ENCODE data around the gene SOX5.

Gene SOX5

GRCh38 chr12:23949348-23950209, at the start of gene SOX5:
TSS of gene SOX5 (minus strand) at chr12:23949670. CDS start at chr12:23949601, 69 bp downstream.
- no peak for DNase-seq

DNA sequence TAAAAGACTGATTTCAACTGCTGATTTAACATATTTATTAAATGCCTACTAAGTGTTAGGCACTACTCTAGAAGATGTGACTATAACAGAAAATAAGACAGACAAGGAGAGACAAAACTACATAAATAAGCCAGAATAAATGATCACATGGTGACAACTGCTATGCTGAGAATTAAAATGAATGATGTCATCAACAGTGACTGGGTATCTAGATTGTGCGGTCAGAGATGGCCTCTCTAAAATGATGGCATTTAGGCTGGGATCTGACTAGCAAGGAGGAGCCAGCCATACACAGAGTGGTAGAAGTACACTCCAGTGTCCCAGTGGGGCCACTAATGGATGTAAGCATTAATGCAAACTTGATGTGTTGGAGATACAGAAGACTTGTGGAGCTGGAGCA, 37.6 kb upstream of the SOX5 start:
- no peak for DNase-seq

- no peak for DNase-seq
Measured at GRCh38 chr12:23980826-23981225, 31.4 kb upstream of the SOX5 start.

- DNase-seq = no peak
Measured at GRCh38 chr12:23964812-23965211, 15.3 kb upstream of the SOX5 start.

DNA sequence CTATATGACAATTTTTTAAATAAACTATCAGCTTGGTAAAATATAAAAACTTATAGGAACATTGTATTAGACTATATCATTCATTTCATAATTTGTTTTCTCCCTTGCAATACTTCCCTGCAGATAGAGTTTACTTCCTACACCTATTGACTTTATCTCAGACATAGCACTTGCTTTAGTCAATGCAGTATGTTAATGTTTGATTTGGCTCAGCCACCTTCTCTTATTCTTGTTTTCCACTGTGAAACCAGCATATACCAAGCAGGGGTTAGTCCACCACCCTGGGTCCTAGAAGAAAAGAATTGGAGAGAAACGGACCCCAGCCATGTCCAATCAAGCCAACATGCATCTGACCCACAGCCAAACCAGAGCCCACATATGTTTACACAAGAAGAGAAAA, 10.4 kb upstream of the SOX5 start:
- no peak for DNase-seq

- DNase-seq = no peak
Measured at GRCh38 chr12:23954332-23954731, 4.9 kb upstream of the SOX5 start.

GRCh38 chr12:23952071-23952470, 2.6 kb upstream of the SOX5 start:
- no peak for DNase-seq

DNA sequence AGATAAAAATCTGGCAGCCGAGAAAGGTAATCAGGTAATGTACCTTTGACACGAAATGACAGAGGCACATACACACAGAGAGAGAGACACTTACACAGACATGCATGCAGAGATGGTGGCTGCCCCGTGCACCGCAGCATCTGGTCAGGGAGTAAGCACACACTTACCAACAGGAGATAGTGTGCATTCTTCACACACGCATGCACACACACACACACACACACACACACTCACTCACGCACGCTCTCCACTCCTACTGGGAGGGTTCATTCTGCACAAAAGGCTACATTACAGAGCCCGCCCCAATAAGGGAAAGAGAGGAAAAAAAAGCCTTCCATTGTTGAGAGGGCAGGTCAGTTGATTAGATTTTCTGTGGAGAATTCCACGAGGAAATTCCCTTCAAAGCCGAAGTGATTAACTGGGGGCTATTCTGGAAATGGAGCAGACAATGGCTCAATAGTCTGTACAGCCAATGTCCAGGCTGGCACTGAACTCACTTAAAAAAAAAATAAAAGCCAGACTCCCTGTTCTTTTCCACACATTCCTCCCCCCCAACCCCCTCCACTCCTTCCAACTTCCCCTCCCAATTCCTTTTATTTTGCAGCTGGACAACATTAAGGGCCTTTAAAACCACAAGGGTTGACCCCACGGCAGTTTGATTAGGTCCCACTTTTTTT, 1.4 kb upstream of the SOX5 start:
- no peak for DNase-seq

- DNase-seq = no peak
Measured at GRCh38 chr12:23950210-23950774, 822 bp upstream of the SOX5 start.

GRCh38 chr12:23948291-23948690, 1.2 kb downstream of the SOX5 start:
- DNase-seq = no peak

- no peak for DNase-seq
Measured at GRCh38 chr12:23947395-23947794, 2.1 kb downstream of the SOX5 start.

GRCh38 chr12:23945249-23945648, 4.2 kb downstream of the SOX5 start:
- no peak for DNase-seq

GRCh38 chr12:23944067-23944466, 5.4 kb downstream of the SOX5 start:
- no peak for DNase-seq

- no peak for DNase-seq
Measured at GRCh38 chr12:23942841-23943240, 6.6 kb downstream of the SOX5 start.

DNA sequence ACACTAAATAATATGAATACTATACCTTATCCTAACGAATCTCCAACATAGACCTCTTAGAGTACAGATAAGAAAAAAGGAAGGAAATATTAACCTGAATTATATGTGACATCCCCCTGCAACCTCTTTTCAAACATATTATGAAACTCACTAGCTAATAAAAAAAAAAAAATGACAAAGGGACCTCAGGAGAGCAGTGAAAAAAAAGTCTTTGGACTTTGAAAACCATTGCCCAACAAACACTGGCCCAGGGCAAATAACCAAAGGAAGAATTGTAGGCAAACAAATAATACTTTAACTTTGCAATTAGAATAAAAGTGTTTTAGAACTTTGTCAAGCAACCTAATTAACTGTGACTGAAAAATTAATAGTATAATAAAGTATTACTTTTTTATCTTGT, 7.7 kb downstream of the SOX5 start:
- no peak for DNase-seq

DNA sequence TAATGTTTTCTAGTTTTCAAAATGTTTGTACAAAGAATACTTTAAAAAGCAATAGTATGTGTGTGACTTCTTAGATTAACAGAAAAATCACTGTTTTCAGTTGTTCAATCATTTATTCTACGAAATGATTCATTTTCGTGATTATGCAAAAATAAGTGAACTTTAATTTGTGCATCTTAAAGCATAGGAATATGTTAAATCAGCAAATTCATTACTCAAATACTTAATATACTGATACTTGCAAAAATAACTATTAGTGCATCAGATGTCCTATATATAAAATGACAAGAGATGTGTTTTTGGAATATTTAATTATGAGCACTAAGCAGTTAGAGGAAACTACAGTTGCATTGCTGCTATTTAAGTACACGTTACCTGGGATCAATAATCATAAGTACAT, 11.0 kb downstream of the SOX5 start:
- DNase-seq = no peak

DNA sequence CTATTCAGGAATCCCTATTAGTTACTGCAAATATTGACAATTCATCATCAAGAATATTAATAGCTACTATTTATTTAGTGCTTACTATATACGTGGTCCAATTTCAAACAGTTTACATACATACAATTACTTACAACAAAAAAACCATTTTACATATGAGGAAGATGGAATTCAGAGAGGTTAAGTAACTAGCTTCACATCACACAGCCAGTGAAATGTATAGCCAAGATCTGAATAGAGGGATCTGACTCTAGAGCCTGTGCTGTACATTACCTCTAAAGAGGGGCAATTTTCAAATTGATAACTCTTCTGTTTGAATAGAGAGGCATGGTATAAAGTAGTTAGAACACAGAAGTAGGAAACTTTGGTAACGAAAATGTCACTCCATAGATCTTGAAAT, 18.3 kb downstream of the SOX5 start:
- no peak for DNase-seq

GRCh38 chr12:23930599-23930998, 18.9 kb downstream of the SOX5 start:
- DNase-seq = no peak

GRCh38 chr12:23929906-23930305, 19.6 kb downstream of the SOX5 start:
- no peak for DNase-seq

DNA sequence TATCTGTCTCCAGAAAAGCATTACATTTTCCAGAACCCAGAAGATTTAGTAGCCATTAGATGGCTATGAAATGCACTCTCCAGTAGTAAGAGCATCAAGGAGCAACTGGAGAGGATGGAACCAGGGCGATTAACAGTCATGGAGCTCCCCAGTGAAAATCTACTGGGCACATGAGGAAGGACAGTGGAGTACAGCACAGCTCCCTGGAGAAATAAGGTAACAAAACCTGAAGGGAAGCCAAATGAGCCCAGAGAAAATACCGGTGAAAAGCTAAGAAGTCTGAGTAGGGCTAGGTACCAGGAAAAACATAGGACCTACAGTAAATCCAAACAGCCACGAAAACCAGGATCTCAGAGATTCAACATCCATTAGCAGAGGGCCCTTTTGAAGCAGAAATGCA, 21.6 kb downstream of the SOX5 start:
- DNase-seq = no peak

GRCh38 chr12:23921099-23921856, 28.2 kb downstream of the SOX5 start:
- no peak for DNase-seq

DNA sequence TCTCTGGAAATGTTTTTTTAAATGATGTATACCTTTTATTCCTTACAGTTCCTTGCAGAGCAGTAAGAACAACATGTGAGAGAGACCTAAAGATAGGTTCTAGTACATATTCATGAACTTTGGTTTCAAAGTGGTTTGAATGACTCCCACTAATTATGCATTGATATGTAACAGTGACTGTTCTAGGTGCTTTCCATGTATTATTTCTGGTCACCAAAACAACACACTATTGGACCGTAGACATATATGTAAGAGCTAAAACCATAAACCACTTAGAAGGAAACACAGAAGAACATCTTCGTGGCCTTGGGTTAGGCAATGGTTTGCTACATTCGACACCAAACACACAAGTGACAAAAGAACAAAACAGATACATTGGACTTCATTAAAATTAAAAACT, 37.9 kb downstream of the SOX5 start:
- no peak for DNase-seq

DNA sequence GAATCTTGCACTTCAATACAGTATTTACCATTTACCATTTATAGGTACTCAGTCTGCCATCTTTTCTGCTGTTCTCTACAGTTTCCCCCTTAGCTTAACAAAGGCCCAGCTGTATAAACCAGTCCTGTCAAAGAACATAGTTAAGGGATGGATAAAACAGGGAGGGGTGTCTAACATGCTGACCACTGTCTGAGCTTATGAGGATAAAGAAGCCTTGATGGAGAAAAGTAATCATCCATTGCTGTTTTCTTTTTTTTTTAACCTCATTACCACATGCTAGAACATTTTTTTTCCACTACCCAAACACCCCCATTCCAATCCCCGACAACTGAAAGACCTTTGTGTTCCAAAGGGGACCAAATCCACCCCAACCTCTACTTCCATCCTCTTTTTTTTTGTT, 39.9 kb downstream of the SOX5 start:
- DNase-seq = no peak
